Osteoblast (primary cell): ENCODE data around the gene CLCN1. TPM values are rescaled to one million over a fixed set of nuclear protein-coding genes. Genes with fewer than 3 reads are reported as not detected.

Experiments
- DNase-seq: peaks from one replicate; pipeline ENCODE4 v3.0.0; 2011; ENCODE audit warnings: low spot score, mixed read lengths; ENCODE audit not compliant: insufficient read length; ENCODE audit errors: missing footprints
- H2AFZ ChIP-seq: 2 replicates; pipeline ENCODE4 v1.6.0; 2011; ENCODE audit warnings: mild to moderate bottlenecking, low read length
- H3K27ac ChIP-seq: 2 replicates; pipeline ENCODE4 v1.5.1; 2011; ENCODE audit warnings: mild to moderate bottlenecking, low read depth, low read length, moderate library complexity
- H3K27me3 ChIP-seq: 2 replicates; pipeline ENCODE4 v1.6.0; 2012; ENCODE audit warnings: mild to moderate bottlenecking, control low read depth, inconsistent platforms, low read length, moderate library complexity; ENCODE audit not compliant: insufficient read depth
- H3K36me3 ChIP-seq: 2 replicates; pipeline ENCODE4 v1.5.1; 2011; ENCODE audit warnings: mild to moderate bottlenecking, low read length, control low read depth, moderate library complexity; ENCODE audit not compliant: insufficient read depth
- H3K4me1 ChIP-seq: 2 replicates; pipeline ENCODE4 v1.5.1; 2011; ENCODE audit warnings: mild to moderate bottlenecking, low read length, control low read depth, moderate library complexity; ENCODE audit not compliant: insufficient read depth
- H3K4me2 ChIP-seq: 2 replicates; pipeline ENCODE4 v1.6.0; 2011; ENCODE audit warnings: mild to moderate bottlenecking, low read length; ENCODE audit not compliant: insufficient read depth
- H3K4me3 ChIP-seq: fragments of 200-600 bp; sonication (generic); 3 replicates; pipeline ENCODE4 v1.5.1; 2012; ENCODE audit warnings: mild to moderate bottlenecking, low read length, inconsistent platforms; ENCODE audit not compliant: insufficient read depth
- H3K79me2 ChIP-seq: 2 replicates; pipeline ENCODE4 v1.6.0; 2012; ENCODE audit warnings: mild to moderate bottlenecking, low read length, control low read depth, inconsistent platforms; ENCODE audit not compliant: insufficient read depth
- H3K9me3 ChIP-seq: 2 replicates; pipeline ENCODE4 v1.5.1; 2011; ENCODE audit warnings: low read depth, low read length, control low read depth
- H4K20me1 ChIP-seq: 2 replicates; pipeline ENCODE4 v1.6.0; 2012; ENCODE audit warnings: mild to moderate bottlenecking, low read length, control low read depth; ENCODE audit not compliant: insufficient read depth
- CTCF ChIP-seq: IDR thresholded peaks from 2 replicates; pipeline ENCODE4 v1.5.1; 2011; ENCODE audit warnings: mild to moderate bottlenecking, low read depth, low read length, moderate library complexity; ENCODE audit errors: extremely low read depth
- total RNA-seq: library from RNA; depleted of rRNA; stranded (reverse); fragments of >200 nt; gene quantifications from 2 replicates; pipeline ENCODE4 v1.2.3, GENCODE V29; 2012

The CLCN1 gene
- total RNA-seq, 1 donor, result under 0.01 TPM

- no peaks in the 10 kb centered on the region for H3K4me1 ChIP-seq
- H3K79me2 ChIP-seq, result no peaks in the 10 kb centered on the region
- no peak overlapping the region for H3K4me3 ChIP-seq
- H3K36me3 ChIP-seq, result no peaks in the 10 kb centered on the region
- DNase-seq, result peak; percentile 54
- no peak overlapping the region for H2AFZ ChIP-seq
- no peaks in the 10 kb centered on the region for H4K20me1 ChIP-seq
- no peaks in the 10 kb centered on the region for H3K9me3 ChIP-seq
- H3K4me2 ChIP-seq, result no peak overlapping the region
- no peak for TF ChIP-seq CTCF
- peaks cover 11% of the 10 kb centered on the region for H3K27me3 ChIP-seq
- no peak overlapping the region for H3K27ac ChIP-seq
Measured at GRCh38 chr7:143354376-143354775, 38.5 kb downstream of the CLCN1 start.

GRCh38 chr7:143354965-143355364, 39.1 kb downstream of the CLCN1 start:
- Histone ChIP-seq H2AFZ (no peak overlapping the region), H3K4me3 (no peak overlapping the region), H3K9me3 (no peaks in the 10 kb centered on the region), H3K27me3 (peaks cover 6% of the 10 kb centered on the region), H3K79me2 (no peaks in the 10 kb centered on the region), H3K27ac (no peak overlapping the region), H4K20me1 (no peaks in the 10 kb centered on the region), H3K4me1 (no peaks in the 10 kb centered on the region), H3K4me2 (no peak overlapping the region), H3K36me3 (no peaks in the 10 kb centered on the region)
- TF ChIP-seq CTCF, result no peak
- DNase-seq, result no peak

- Histone ChIP-seq H2AFZ (no peak overlapping the region), H3K27ac (no peak overlapping the region), H3K4me1 (no peaks in the 10 kb centered on the region), H3K4me2 (no peak overlapping the region), H3K4me3 (no peak overlapping the region), H4K20me1 (no peaks in the 10 kb centered on the region), H3K9me3 (no peaks in the 10 kb centered on the region), H3K36me3 (no peaks in the 10 kb centered on the region), H3K27me3 (peaks cover 12% of the 10 kb centered on the region), H3K79me2 (no peaks in the 10 kb centered on the region)
- peak; percentile 72 for DNase-seq
- no peak for TF ChIP-seq CTCF
Measured at GRCh38 chr7:143355450-143356385, 39.8 kb downstream of the CLCN1 start.

GRCh38 chr7:143356414-143357050, 40.6 kb downstream of the CLCN1 start:
- no peak overlapping the region for H3K4me3 ChIP-seq
- no peaks in the 10 kb centered on the region for H3K9me3 ChIP-seq
- no peak for TF ChIP-seq CTCF
- peak; percentile 89 for DNase-seq
- no peak overlapping the region for H3K27ac ChIP-seq
- H3K4me1 ChIP-seq, result no peaks in the 10 kb centered on the region
- peaks cover 19% of the 10 kb centered on the region for H3K27me3 ChIP-seq
- no peak overlapping the region for H2AFZ ChIP-seq
- no peaks in the 10 kb centered on the region for H4K20me1 ChIP-seq
- no peaks in the 10 kb centered on the region for H3K79me2 ChIP-seq
- no peak overlapping the region for H3K4me2 ChIP-seq
- H3K36me3 ChIP-seq, result no peaks in the 10 kb centered on the region
